Esophagus squamous epithelium (tissue), 4 donors: ENCODE measurements around the gene KCNS3.

Source experiments
- CTCF ChIP-seq, 6 experiments: fragments of 450-650 bp in 4 of 6; fragments of 200-600 bp in 2 of 6; sonication (generic) in 2 of 6; IDR thresholded peaks; one replicate each; pipeline ENCODE4 v1.5.1; 2016 to 2019; ENCODE audit warnings: antibody characterized with exemption in 6 of 6, mild to moderate bottlenecking in 4 of 6, moderate library complexity in 4 of 6
- POLR2A ChIP-seq, 4 donors: fragments of 450-650 bp; IDR thresholded peaks; one replicate each; pipeline ENCODE4 v1.6.1; 2017; ENCODE audit warnings: antibody characterized with exemption in 4 of 4, mild to moderate bottlenecking in 4 of 4, moderate library complexity in 3 of 4

- TF ChIP-seq POLR2A (IDR thresholded peaks at IDR 0.05) (no peak), CTCF (IDR thresholded peaks at IDR 0.05) (no peak)
Observed at GRCh38 chr2:17835516-17835915, 43.0 kb upstream of the KCNS3 start.
